HG03135 (cell line): Measurements from ENCODE around the gene SRC.
A peak's percentile ranks its signal among the peaks of the same experiment; 100 is the strongest.
"Not testable (repeated sequence)": the region's sequence is repeated elsewhere in the genome, so short reads cannot be mapped to it uniquely, and the experiment has no call there.

ENCODE experiments used
- ATAC-seq: cut with Tn5 transposase; IDR thresholded peaks from one replicate; pipeline ENCODE4 v1.9.1; 2021; ENCODE audit warnings: mild to moderate bottlenecking, moderate library complexity; ENCODE audit not compliant: unreplicated experiment

SRC gene

DNA sequence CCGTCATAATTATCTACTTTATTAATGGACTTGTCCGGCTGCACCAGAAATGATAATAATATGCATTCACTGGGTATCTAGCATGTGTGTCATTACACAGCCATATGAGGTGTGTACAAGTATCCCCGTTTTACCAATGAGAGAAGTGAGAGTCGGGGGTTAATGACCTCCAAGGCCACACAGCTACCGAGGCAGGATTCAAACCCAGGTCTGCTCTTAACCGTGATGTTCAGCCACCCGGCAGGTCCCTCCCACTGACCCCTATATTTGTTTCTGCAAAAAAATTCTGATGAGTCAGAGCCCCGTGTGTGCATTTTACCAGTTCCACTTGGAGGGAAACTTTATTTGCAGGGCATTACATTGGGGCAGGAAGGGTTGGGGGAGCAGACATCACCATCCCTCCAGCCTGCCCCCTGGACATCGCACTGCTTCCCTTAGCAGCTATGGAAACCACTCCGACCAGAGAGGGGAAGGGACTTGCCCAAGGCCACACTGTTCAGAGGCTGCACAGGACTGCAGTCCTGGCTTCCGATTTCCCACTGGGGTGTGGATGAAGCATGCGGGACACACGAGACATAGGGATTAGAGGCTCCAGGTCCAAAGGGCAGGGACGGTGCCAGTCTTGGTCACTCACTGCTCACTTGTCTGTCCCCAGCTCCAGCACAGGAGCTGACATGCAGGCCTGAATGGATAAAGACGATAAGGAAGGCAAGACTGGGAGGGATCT lies 10.1 kb upstream of the SRC start:
- peak; percentile 22 for ATAC-seq

GRCh38 chr20:37336369-37337207 lies 9.4 kb upstream of the SRC start:
- peak; percentile 68 for ATAC-seq

- no peak for ATAC-seq
Measured at GRCh38 chr20:37337208-37337991, 8.5 kb upstream of the SRC start.

DNA sequence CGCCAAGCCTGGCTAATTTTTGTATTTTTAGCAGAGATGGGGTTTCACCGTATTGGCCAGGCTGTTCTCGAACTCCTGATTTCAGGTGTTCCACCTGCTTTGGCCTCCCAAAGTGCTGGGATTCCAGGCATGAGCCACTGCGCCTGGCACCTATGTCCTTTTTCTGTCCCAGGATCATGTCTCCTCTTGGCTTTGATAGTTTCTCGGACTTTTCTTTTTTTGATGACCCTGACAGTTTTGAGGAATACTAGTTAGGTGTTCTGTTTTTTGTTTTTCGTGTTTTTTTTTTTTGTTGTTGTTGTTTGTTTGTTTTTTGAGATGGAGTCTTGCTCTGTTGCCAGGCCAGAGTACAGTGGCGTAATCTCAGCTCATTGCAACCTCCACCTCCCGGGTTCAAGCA lies 7.6 kb upstream of the SRC start:
- not testable (repeated sequence) for ATAC-seq

DNA sequence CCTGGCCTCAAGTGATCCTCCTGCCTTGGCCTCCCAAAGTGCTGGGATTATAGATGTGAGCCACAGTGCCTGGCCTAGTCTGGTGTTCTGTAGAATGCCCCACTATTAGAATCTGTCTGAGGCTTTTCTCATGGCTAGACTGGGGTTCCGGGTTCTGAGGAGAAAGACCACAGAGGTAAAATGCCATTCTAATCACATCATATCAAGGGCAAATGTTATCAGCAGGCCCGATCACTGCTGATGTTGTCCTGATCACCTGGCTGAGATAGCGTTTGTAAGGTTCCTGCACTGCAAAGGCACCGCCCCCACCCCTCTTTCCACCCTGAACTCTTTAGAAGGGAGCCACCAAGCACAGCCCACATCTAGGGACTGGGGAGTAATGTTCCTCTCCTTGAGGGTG lies 6.7 kb upstream of the SRC start:
- no peak for ATAC-seq

DNA sequence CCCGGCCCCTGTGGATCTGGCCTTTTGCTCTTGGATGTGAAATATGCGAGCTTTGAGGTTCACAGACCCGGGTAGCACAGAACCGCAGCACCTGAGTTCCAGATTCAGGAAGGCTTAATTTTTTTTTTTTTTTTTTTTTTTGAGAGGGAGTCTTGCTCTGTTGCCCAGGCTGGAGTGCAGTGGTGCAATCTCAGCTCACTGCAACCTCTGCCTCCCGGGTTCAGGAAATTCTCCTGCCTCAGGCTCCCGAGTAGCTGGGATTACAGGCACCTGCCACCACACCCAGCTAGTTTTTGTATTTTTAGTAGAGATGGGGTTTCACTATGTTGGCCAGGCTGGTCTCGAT lies 6.2 kb upstream of the SRC start:
- ATAC-seq, result not testable (repeated sequence)

DNA sequence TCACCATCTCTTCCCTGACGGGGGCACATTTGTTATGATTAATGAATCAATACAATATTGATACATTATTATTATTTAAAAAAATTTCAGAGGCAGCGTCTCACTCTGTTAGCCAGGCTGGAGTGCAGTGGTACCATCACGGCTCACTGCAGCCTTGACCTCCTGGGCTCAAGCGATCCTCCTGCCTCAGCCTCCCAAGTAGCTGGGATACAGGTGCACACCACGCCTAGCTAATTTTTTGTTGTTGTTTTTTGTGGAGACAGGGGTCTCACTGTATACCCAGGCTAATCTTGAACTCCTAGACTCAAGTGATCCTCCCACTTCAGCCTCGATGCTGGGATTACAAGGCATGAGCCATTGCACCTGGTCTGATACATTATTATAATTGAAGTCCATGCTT lies 4.9 kb upstream of the SRC start:
- no peak for ATAC-seq

- no peak for ATAC-seq
Measured at GRCh38 chr20:37341632-37342031, 4.3 kb upstream of the SRC start.

- no peak for ATAC-seq
Measured at GRCh38 chr20:37342231-37343177, 3.4 kb upstream of the SRC start.

DNA sequence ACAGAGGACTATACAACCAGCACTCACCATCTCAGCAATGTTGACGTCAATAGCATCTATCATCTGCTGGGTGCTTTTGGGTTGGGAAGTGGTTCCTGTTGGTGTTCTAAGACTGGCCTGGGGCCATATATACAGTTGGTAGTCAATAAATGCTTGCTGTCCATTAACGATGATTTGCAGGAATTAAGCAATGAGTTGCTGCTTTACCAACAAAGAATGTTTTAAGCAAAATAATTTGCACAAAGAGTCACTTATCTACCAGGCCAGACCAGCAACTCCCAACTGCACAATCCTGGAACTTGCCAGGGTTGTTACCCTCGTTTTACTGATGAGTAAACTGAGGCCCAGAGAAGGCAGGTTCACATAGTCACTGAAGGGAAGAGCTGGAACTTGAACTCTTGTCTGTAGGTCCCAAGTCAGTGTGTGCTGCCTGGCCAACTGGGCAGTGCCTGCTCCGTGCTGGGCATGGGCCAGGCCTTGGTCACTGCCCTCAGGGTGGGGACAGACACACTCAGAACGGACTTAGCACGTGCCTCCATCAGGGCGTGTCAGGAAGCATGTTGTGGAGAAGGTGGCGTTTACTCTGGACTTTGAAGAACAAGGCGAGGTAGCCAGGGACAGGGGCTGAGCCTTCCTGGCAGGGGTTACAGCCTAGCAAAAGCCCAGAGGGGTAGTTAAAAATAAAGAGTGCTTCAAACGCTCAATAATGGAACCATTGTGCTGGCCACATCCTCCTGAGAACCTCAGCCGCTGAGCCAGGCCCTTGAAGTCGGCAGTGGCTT lies 2.5 kb upstream of the SRC start:
- ATAC-seq, result no peak

DNA sequence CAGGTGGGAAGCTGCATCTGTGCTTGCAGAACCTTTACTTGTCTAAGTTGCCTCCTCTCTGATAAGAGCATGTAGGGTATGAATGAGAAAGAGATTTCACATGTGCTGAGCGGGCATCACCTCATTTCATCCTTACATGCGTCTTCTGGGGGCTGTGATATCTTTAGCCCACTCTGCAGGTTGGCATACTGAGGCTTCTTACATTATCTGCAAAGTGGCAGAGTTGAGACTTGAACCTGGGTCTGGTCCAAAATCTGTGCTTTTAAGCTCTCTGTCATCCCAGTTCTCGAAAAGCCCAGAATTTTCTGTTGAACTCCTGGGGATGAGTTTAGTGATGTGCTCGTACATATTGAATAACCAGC lies 2.0 kb upstream of the SRC start:
- no peak for ATAC-seq

GRCh38 chr20:37344506-37345338 lies 1.2 kb upstream of the SRC start:
- no peak for ATAC-seq

DNA sequence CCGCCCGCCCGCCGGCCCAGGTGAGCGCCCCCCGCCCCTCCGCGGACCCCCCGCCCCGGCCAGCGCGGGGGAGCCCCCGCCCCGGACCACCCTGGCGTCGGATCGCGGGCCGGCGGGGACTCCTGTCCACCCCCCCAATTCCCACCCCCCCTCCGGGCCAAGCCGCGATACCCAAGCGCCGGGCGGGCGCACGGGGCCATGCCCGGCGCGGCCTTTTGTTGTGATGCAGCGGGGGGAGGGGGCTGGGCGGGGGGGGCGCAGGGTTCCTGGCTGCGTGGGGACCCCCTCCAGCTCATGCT lies 245 bp downstream of the SRC start:
- no peak for ATAC-seq

DNA sequence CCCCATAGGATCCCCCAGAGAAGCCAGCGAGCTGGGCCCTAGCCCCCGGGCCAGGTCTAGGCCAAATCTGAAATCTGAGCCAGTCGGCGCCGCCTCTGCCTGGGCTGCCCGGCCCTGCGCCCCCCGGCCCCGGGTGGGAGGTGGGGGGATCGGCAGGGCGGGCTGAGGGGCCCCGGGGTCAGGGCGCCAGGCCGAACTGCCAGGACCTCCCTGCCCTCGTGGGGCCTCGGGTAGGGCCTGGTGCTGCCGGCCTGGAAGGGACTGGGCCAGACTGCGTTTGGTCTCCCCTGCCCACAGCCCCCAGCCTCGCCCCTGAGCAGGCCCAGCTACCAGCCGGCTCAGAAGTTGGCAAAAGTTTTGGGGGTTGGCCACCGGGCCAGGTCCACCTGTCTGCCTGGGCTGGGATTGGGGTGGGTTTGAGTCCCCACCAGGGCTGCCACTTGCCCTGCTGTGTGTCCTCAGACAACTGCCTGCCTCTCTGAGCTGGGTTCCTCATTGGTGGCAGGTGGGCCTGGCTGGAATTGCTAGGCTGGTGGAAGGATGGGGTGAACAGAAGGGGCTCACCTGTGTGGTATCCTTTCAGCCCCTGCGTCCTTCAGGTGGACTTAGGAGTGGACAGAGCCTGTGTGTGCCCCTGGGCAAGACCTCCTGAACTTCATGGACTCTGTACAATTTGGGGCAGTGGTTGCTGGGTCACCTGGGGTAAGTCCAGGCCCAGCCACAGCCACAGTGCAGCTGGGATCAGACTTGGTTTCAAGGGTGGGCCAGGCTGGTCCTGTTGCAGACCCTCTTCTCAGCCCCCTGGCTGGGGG lies 801 bp downstream of the SRC start:
- no peak for ATAC-seq

- ATAC-seq, result no peak
Measured at GRCh38 chr20:37347347-37347823, 1.4 kb downstream of the SRC start.

- ATAC-seq, result no peak
Measured at GRCh38 chr20:37347891-37348791, 2.2 kb downstream of the SRC start.
